NCI-H2227 (cell line): ENCODE results near the gene NDUFB5.

Experiments used
- DNase-seq: peaks from one replicate; lab custom pipeline; 2025; ENCODE audit not compliant: unreplicated experiment; lab: John Stamatoyannopoulos, UW

Gene NDUFB5

DNA sequence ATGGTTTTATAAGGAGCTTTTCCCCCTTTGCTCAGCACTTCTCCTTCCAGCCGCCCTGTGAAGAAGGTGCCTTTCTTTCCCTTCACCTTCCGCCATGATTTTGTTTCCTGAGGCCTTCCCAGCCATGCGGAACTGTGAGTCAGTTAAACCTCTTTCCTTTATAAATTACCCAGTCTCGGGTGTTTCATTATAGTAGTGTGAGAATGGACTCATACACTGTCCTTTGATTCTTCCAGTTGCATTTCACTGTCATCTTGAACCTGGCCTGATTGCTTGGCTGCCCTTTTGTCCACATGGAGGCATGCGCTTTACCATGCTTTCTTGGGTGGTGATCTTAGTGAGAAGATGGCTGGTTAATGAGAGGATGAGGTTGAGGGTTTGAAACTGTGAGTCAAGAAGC lies 71.5 kb downstream of the NDUFB5 start:
- no peak for DNase-seq
